ENCODE data around the gene PSMA8.

PSMA8 gene

DNA sequence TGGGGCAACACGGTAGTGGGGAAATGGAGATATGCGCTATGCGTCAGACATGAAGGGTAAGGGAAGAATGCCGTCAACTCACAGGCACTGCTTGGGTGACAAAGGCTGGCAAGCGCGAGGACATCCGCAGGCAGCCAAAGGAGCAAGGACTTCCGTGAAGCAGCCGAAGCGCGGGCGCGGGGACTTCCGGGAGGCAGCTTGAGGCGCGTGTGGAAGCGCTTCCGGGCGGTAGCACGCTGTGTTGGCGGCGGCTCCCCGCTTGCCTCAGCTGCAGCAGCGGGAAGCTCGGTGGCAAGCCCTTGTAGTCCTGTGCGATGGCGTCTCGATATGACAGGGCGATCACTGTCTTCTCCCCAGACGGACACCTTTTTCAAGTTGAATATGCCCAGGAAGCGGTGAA is at the start of gene PSMA8:
Gene PSMA8 (plus strand): TSS at position 218 of the 400 bp plus-strand sequence. CDS start 97 bp downstream, at position 315.
- Histone ChIP-seq H3K4me3 (ENCODE audit: low read length) (no peak within 1 kb of the TSS), H3K4me1 (ENCODE audit: control insufficient read depth, insufficient read depth, low read length) (no peaks in the 10 kb centered on the region), H3K27ac (ENCODE audit: low read depth, low read length) (no peak within 1 kb of the TSS), H3K9ac (ENCODE audit: low read length) (no peak within 1 kb of the TSS), H3K36me3 (ENCODE audit: control insufficient read depth, insufficient read depth, low read length) (no peaks in the 10 kb centered on the region), H3K27me3 (ENCODE audit: control insufficient read depth, insufficient read depth, low read length) (no peaks in the 10 kb centered on the region)

DNA sequence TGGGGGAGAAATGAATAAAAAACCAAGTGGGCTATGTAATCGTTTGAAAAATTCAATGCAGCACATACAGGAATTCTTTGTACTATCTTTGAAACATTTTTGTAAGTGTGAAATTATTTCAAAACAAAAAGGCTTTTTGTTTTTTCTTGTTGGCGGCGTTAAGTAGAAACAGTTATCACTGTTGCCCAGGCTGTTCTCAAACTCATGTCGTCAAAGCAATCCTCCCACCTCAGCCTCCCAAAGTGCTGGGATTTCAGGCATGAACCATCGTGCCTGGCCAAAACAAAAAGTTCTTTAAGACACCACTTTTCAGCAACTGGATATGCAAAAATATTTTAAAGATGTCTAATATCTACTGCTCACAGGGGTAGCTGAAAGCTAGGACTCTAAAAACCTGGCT is 48.6 kb upstream of the PSMA8 start:
- H3K4me1 ChIP-seq (ENCODE audit: control insufficient read depth, insufficient read depth, low read length): peaks cover 13% of the 10 kb centered on the region
- no peaks in the 10 kb centered on the region for H3K27me3 ChIP-seq (ENCODE audit: control insufficient read depth, insufficient read depth, low read length)
- H3K4me3 ChIP-seq (ENCODE audit: low read length): no peak overlapping the region
- no peaks in the 10 kb centered on the region for H3K36me3 ChIP-seq (ENCODE audit: control insufficient read depth, insufficient read depth, low read length)
- no peak overlapping the region for H3K9ac ChIP-seq (ENCODE audit: low read length)
- H3K27ac ChIP-seq (ENCODE audit: low read depth, low read length): no peak overlapping the region

GRCh38 chr18:26086959-26087358 is 46.7 kb upstream of the PSMA8 start:
- Histone ChIP-seq H3K36me3 (ENCODE audit: control insufficient read depth, insufficient read depth, low read length) (no peaks in the 10 kb centered on the region), H3K27me3 (ENCODE audit: control insufficient read depth, insufficient read depth, low read length) (no peaks in the 10 kb centered on the region), H3K27ac (ENCODE audit: low read depth, low read length) (no peak overlapping the region), H3K4me3 (ENCODE audit: low read length) (no peak overlapping the region), H3K9ac (ENCODE audit: low read length) (no peak overlapping the region), H3K4me1 (ENCODE audit: control insufficient read depth, insufficient read depth, low read length) (peaks cover 13% of the 10 kb centered on the region)

GRCh38 chr18:26088487-26088886 is 45.2 kb upstream of the PSMA8 start:
- H3K27me3 ChIP-seq (ENCODE audit: control insufficient read depth, insufficient read depth, low read length): no peaks in the 10 kb centered on the region
- H3K27ac ChIP-seq (ENCODE audit: low read depth, low read length): no peak overlapping the region
- peak overlapping the region; percentile 16 for H3K4me3 ChIP-seq (ENCODE audit: low read length)
- H3K9ac ChIP-seq (ENCODE audit: low read length): no peak overlapping the region
- H3K36me3 ChIP-seq (ENCODE audit: control insufficient read depth, insufficient read depth, low read length): no peaks in the 10 kb centered on the region
- peaks cover 13% of the 10 kb centered on the region for H3K4me1 ChIP-seq (ENCODE audit: control insufficient read depth, insufficient read depth, low read length)

DNA sequence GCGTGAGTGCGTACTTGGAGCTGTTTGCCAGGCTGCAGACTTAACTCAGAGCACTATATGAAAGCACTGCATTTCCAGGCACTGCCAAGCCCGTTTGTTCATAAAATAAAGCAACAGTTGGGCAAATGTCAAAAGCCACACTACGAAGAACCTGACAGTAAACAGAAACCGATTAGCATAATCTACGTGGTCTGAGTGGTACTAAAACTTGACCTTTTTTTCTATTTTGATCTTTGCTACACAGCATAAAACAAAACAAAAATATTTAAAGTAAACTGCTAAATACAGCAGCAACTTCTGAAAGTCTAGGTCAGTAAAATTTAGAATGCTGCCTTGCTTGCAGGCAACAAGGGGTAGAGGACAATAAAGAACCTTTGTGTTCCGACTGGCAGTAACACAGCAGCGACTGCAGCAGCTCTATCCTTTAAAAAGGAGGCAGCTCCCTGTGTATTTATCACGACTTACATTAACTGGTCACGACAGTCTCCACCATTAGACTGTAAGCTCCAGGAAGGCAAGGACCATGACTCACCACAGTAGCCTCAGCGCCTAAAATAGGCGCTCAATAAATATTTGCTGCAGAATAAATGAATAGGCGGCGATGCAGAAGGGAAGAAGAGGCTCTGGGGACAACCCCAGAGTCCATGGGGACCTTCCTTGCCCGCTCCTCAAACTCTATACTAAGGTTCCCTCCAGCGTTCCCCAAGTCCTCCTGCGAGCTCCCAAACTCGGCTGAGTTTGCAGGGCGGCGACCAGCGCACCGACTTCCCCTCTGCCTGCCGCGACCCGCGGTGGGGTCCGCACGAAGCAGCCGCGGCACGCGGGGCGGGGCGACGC is 44.2 kb upstream of the PSMA8 start:
- Histone ChIP-seq H3K9ac (ENCODE audit: low read length) (peak overlapping the region; percentile 38), H3K36me3 (ENCODE audit: control insufficient read depth, insufficient read depth, low read length) (no peaks in the 10 kb centered on the region), H3K4me1 (ENCODE audit: control insufficient read depth, insufficient read depth, low read length) (peaks cover 13% of the 10 kb centered on the region), H3K27me3 (ENCODE audit: control insufficient read depth, insufficient read depth, low read length) (no peaks in the 10 kb centered on the region), H3K27ac (ENCODE audit: low read depth, low read length) (peak overlapping the region; percentile 97), H3K4me3 (ENCODE audit: low read length) (peak overlapping the region; percentile 93)

DNA sequence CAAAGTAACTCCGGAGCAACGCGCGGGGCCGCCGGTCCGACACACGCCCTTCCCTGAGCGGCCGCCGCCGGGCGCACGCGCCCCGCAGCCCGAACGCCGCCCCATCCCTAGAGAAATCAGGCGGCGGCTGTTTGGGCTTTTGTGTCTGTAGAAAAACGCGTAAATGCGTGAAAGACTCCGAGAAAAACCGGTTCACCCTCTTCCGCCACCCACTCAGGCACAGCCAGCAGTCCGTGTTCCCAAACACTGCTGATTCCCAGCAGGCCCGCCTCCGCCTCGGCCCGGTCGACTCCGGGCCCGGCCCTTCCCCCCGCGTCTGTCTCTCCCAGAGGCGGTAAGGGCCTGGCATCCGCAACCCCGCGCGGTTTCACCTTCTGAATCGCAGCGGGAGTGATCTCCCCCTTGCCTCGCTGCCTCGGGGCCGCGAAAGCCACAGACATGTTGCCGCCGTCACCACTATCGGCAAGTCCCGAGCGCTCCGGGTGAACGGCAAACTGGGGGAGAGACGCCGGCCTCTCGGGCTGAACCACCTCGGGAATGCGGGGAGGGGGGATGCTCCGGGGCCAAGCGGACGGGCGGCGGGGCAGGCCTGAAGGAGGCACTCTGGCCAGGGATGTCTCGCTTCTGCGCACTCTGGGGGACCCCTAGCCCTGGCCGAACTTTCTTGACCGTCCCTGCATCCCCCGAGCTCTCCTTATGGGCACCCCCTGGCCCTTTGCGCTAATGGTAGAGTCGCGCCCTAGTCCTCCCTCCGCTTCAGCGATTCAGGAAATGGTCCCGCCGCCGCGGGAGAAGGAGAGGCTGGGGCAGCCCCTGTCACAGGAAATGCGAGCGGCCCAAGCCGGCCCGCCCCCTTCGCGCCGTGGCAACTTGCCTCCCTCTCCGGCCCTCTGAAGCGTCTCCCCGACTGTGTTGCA is 43.3 kb upstream of the PSMA8 start, which contains the start of gene SS18:
Gene SS18 (minus strand): TSS at position 484 of the 917 bp plus-strand sequence. CDS start 44 bp downstream, at position 440.
- peak within 1 kb of the TSS; percentile 97 for H3K27ac ChIP-seq (ENCODE audit: low read depth, low read length)
- peak within 1 kb of the TSS; percentile 89 for H3K9ac ChIP-seq (ENCODE audit: low read length)
- H3K27me3 ChIP-seq (ENCODE audit: control insufficient read depth, insufficient read depth, low read length): no peaks in the 10 kb centered on the region
- no peaks in the 10 kb centered on the region for H3K36me3 ChIP-seq (ENCODE audit: control insufficient read depth, insufficient read depth, low read length)
- H3K4me3 ChIP-seq (ENCODE audit: low read length): peak within 1 kb of the TSS; percentile 93
- peaks cover 13% of the 10 kb centered on the region for H3K4me1 ChIP-seq (ENCODE audit: control insufficient read depth, insufficient read depth, low read length)

- Histone ChIP-seq H3K36me3 (ENCODE audit: control insufficient read depth, insufficient read depth, low read length) (no peaks in the 10 kb centered on the region), H3K4me3 (ENCODE audit: low read length) (peak overlapping the region; percentile 93), H3K9ac (ENCODE audit: low read length) (peak overlapping the region; percentile 89), H3K27me3 (ENCODE audit: control insufficient read depth, insufficient read depth, low read length) (no peaks in the 10 kb centered on the region), H3K4me1 (ENCODE audit: control insufficient read depth, insufficient read depth, low read length) (peaks cover 13% of the 10 kb centered on the region), H3K27ac (ENCODE audit: low read depth, low read length) (peak overlapping the region; percentile 97)
These were observed 42.5 kb upstream of the PSMA8 start for GRCh38 chr18:26091047-26091630.

GRCh38 chr18:26096852-26097251 is 36.8 kb upstream of the PSMA8 start:
- Histone ChIP-seq H3K9ac (ENCODE audit: low read length) (no peak overlapping the region), H3K27ac (ENCODE audit: low read depth, low read length) (no peak overlapping the region), H3K36me3 (ENCODE audit: control insufficient read depth, insufficient read depth, low read length) (no peaks in the 10 kb centered on the region), H3K27me3 (ENCODE audit: control insufficient read depth, insufficient read depth, low read length) (no peaks in the 10 kb centered on the region), H3K4me1 (ENCODE audit: control insufficient read depth, insufficient read depth, low read length) (no peaks in the 10 kb centered on the region), H3K4me3 (ENCODE audit: low read length) (no peak overlapping the region)

- Histone ChIP-seq H3K9ac (ENCODE audit: low read length) (no peak overlapping the region), H3K36me3 (ENCODE audit: control insufficient read depth, insufficient read depth, low read length) (no peaks in the 10 kb centered on the region), H3K27me3 (ENCODE audit: control insufficient read depth, insufficient read depth, low read length) (no peaks in the 10 kb centered on the region), H3K4me3 (ENCODE audit: low read length) (no peak overlapping the region), H3K27ac (ENCODE audit: low read depth, low read length) (no peak overlapping the region), H3K4me1 (ENCODE audit: control insufficient read depth, insufficient read depth, low read length) (no peaks in the 10 kb centered on the region)
These were observed 36.1 kb upstream of the PSMA8 start for GRCh38 chr18:26097563-26097962.

- Histone ChIP-seq H3K36me3 (ENCODE audit: control insufficient read depth, insufficient read depth, low read length) (no peaks in the 10 kb centered on the region), H3K9ac (ENCODE audit: low read length) (no peak overlapping the region), H3K27me3 (ENCODE audit: control insufficient read depth, insufficient read depth, low read length) (no peaks in the 10 kb centered on the region), H3K4me3 (ENCODE audit: low read length) (no peak overlapping the region), H3K4me1 (ENCODE audit: control insufficient read depth, insufficient read depth, low read length) (no peaks in the 10 kb centered on the region), H3K27ac (ENCODE audit: low read depth, low read length) (no peak overlapping the region)
These were observed 30.1 kb upstream of the PSMA8 start for GRCh38 chr18:26103579-26103978.

DNA sequence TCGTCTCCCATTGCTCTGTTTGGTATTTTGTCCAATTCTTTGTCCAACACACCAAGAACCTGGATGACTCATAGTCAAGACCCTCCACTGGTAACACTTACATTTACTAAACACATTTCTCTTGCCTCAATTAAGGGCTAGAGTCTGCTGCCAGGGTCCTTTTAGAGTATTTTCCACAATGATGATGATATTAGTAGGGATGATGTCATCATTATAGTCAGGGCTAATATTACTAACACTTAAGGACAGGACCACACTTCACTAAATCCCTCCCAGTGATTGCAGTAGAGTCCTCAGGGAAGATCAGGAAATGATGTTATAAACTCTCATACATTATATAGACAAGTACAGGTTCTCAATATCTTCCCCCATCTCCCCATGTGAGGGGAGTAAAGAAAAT is 29.6 kb upstream of the PSMA8 start:
- Histone ChIP-seq H3K27ac (ENCODE audit: low read depth, low read length) (no peak overlapping the region), H3K27me3 (ENCODE audit: control insufficient read depth, insufficient read depth, low read length) (no peaks in the 10 kb centered on the region), H3K4me1 (ENCODE audit: control insufficient read depth, insufficient read depth, low read length) (no peaks in the 10 kb centered on the region), H3K9ac (ENCODE audit: low read length) (no peak overlapping the region), H3K4me3 (ENCODE audit: low read length) (no peak overlapping the region), H3K36me3 (ENCODE audit: control insufficient read depth, insufficient read depth, low read length) (no peaks in the 10 kb centered on the region)

DNA sequence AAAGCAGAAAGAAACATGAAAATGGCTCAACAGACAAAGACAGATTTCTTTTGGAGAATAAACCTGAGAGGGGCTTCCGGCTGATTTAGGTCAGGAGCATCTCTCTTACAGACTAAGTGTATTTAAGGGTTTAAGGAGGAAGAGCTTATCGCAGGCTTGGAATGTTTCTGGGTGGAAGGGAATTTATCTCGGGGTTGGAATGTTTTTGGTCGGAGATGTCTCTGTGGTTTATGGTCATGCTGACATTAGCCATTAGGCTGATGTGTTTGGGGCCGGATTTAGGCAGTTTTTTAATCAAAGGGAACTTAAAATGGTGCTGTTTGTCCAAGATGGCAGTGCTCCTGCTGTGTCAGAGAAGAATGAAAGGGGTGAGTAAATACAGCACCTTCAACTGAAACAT is 14.4 kb upstream of the PSMA8 start:
- H3K4me3 ChIP-seq (ENCODE audit: low read length): no peak overlapping the region
- no peaks in the 10 kb centered on the region for H3K36me3 ChIP-seq (ENCODE audit: control insufficient read depth, insufficient read depth, low read length)
- H3K4me1 ChIP-seq (ENCODE audit: control insufficient read depth, insufficient read depth, low read length): no peaks in the 10 kb centered on the region
- no peaks in the 10 kb centered on the region for H3K27me3 ChIP-seq (ENCODE audit: control insufficient read depth, insufficient read depth, low read length)
- H3K9ac ChIP-seq (ENCODE audit: low read length): no peak overlapping the region
- H3K27ac ChIP-seq (ENCODE audit: low read depth, low read length): no peak overlapping the region
